A673 (cell line): ENCODE measurements around the gene ANKRD17.

Experiments used
- CTCF ChIP-seq: fragments of 300-800, 200-600 bp; sonication (generic); conservative IDR thresholded peaks from 2 replicates; pipeline ENCODE4 v1.5.1; 2017; ENCODE audit warnings: low read depth, mild to moderate bottlenecking, antibody characterized with exemption, low read length, moderate library complexity, mixed read lengths
- EZH2 ChIP-seq: fragments of 200-600 bp; sonication (generic); IDR thresholded peaks from 2 replicates; pipeline ENCODE4 v1.6.1; 2017; ENCODE audit warnings: borderline replicate concordance, low read depth, mild to moderate bottlenecking, mixed read lengths, antibody characterized with exemption, low read length; ENCODE audit not compliant: poor library complexity, severe bottlenecking

DNA sequence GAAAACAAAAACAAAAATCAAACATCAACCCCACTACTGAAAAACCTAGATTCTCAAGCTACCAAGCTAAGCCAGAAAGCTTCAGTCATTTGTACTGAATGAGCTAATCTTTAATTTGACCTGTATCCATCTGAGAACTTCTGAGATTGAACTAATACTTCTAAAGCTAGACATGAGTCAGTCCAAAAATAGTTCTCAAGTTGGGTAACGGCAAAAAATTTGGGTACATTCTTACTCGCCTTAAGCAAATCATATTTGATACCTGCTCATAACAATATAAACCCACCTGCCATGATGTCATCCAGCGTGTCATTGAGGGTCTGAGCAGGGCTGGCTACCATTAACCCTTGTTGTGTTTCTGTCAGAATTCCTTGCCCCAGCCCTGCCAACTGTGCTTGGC lies 119.4 kb downstream of the ANKRD17 start:
- TF ChIP-seq CTCF (no peak), EZH2 (no peak)
